Spleen (tissue), 11 donors: ENCODE measurements around the gene GCNT3. TPM values are rescaled to one million over a fixed set of nuclear protein-coding genes. Genes with fewer than 3 reads are reported as not detected.

Experiments
- DNase-seq: peaks from one replicate; pipeline ENCODE4 v3.0.0-alpha.2; 2020
- H3K27ac ChIP-seq, 8 donors: fragments of 200-600 bp; sonication (generic) in 7 of 8; 1 replicate in 4 of 8; 2 replicates in 4 of 8; pipeline versions ENCODE4 v1.5.0 to v1.8.0; 2016 to 2021; ENCODE audit warnings: inconsistent platforms in 4 of 8, mild to moderate bottlenecking in 4 of 8, moderate library complexity in 1 of 8
- H3K27me3 ChIP-seq, 7 donors: fragments of 200-600 bp; sonication (generic) in 6 of 7; replicated peaks in 1 of 7; 1 replicate in 4 of 7; 2 replicates in 3 of 7; pipeline versions ENCODE4 v1.5.0 to v1.8.0; 2016 to 2021; ENCODE audit warnings: inconsistent platforms in 3 of 7, mild to moderate bottlenecking in 1 of 7
- H3K36me3 ChIP-seq, 6 donors: fragments of 200-600 bp; sonication (generic) in 5 of 6; 1 replicate in 4 of 6; 2 replicates in 2 of 6; pipeline versions ENCODE4 v1.5.0 to v1.8.0; 2016 to 2021; ENCODE audit warnings: inconsistent platforms in 2 of 6
- H3K4me1 ChIP-seq, 6 donors: fragments of 200-600 bp; sonication (generic) in 5 of 6; 1 replicate in 3 of 6; 2 replicates in 3 of 6; pipeline versions ENCODE4 v1.5.0 to v1.8.0; 2016 to 2021; ENCODE audit warnings: inconsistent platforms in 3 of 6
- H3K4me3 ChIP-seq, 8 donors: fragments of 200-600 bp; sonication (generic) in 7 of 8; 1 replicate in 4 of 8; 2 replicates in 4 of 8; pipeline versions ENCODE4 v1.5.0 to v1.8.0; 2016 to 2021; ENCODE audit warnings: inconsistent platforms in 4 of 8, mild to moderate bottlenecking in 4 of 8, moderate library complexity in 2 of 8
- H3K9me3 ChIP-seq, 8 donors: fragments of 200-600 bp; sonication (generic) in 7 of 8; 1 replicate in 4 of 8; 2 replicates in 4 of 8; pipeline versions ENCODE4 v1.5.0 to v1.8.0; 2016 to 2021; ENCODE audit warnings: inconsistent platforms in 4 of 8
- CTCF ChIP-seq, 11 experiments: fragments of 200-600 bp in 7 of 11; fragments of 450-650 bp in 4 of 11; sonication (generic) in 4 of 11; IDR thresholded peaks in 8 of 11; conservative IDR thresholded peaks in 3 of 11; 1 replicate in 7 of 11; 2 replicates in 4 of 11; pipeline versions ENCODE4 v1.4.0 to v1.8.0; 2016 to 2021; ENCODE audit warnings: antibody characterized with exemption in 11 of 11, inconsistent platforms in 4 of 11, mild to moderate bottlenecking in 1 of 11
- POLR2A ChIP-seq, 3 donors: fragments of 450-650 bp; IDR thresholded peaks; one replicate each; pipeline ENCODE4 v1.5.1; 2017; ENCODE audit warnings: antibody characterized with exemption in 3 of 3, mild to moderate bottlenecking in 1 of 3
- POLR2AphosphoS5 ChIP-seq, 3 donors: sonication (generic); formaldehyde crosslinking; IDR thresholded peaks; one replicate each; pipeline ENCODE4 v1.5.1; 2017; ENCODE audit warnings: antibody characterized with exemption in 3 of 3
- WGBS, 5 donors: extraction: QIAGEN DNeasy Blood & Tissue Kit in 3 of 5; methylation state at CpG; one replicate each; pipeline versions ENCODE4 v1.1.5 to v1.1.7; 2013 to 2018; 5-methylcytosine and 5-hydroxymethylcytosine counted together
- intact Hi-C: fragments of 100-400 bp; cut with DNase I; formaldehyde crosslinking; loops from one replicate; pipeline ENCODE4 v1.15.0; 2023; ENCODE audit warnings: low total_unique reads
- polyA plus RNA-seq, 3 donors: library from polyadenylated mRNA; stranded (reverse); fragments of 200-250 nt; gene quantifications; one replicate each; pipeline ENCODE4 v1.2.1, GENCODE V29; 2013
- total RNA-seq, 7 donors: library from RNA; depleted of rRNA in 3 of 7; stranded (reverse); fragments of >200 nt in 3 of 7; fragmentation: NEBNext Ultra II Directional in 4 of 7; extraction: Animal tissue kit (Norgen Biotek cat#: 25700) in 4 of 7; gene quantifications; one replicate each; pipeline versions ENCODE4 v1.1.0 to v1.2.1, GENCODE V29; 2016 to 2021
- donor health status: healthy with polysubstance abuse.
- donor health status: DM: no; HTN: no; CAD: no; lungs with moderate emphysema.
- donor health status: DM: no; HTN: no; CAD: no.
- donor health status: Bipolar disorder and iron deficiency.
- donor health status: healthy.
- donor health status: DM: no; HTN: no; CAD: no.
- donor health status: DM: yes; HTN: yes; CAD: no.

Gene GCNT3
- total and polyA plus RNA-seq, 10 donors: 0.15 to 1.4 (median 0.25) TPM; not detected in 4

GRCh38 chr15:59567324-59567723 is 44.3 kb upstream of the GCNT3 start:
- no peak overlapping the region for H3K4me3 ChIP-seq
- WGBS, 5 donors: 86 to 95% (median 92%) methylated on average over 1 of the region's 1 CpG
- no peak for TF ChIP-seq POLR2AphosphoS5 (IDR thresholded peaks at IDR 0.05)
- no peak for TF ChIP-seq CTCF (IDR thresholded peaks at IDR 0.05 in 8 of 11, conservative IDR thresholded peaks at IDR 0.05 in 3 of 11)
- no peak for TF ChIP-seq POLR2A (IDR thresholded peaks at IDR 0.05)

GRCh38 chr15:59569477-59569876 is 42.1 kb upstream of the GCNT3 start:
- no peak for DNase-seq
- TF ChIP-seq POLR2AphosphoS5 (IDR thresholded peaks at IDR 0.05): no peak
- TF ChIP-seq CTCF (IDR thresholded peaks at IDR 0.05 in 8 of 11, conservative IDR thresholded peaks at IDR 0.05 in 3 of 11): no peak
- TF ChIP-seq POLR2A (IDR thresholded peaks at IDR 0.05): no peak
- 67 to 78% (median 77%) methylated on average over 8 of the region's 8 CpGs for WGBS, 5 donors
- no peaks in the 10 kb centered on the region for H3K4me1 ChIP-seq
- intact Hi-C loops: no loop called here
- H3K27ac ChIP-seq: no peak overlapping the region
- no peaks in the 10 kb centered on the region for H3K36me3 ChIP-seq
- H3K9me3 ChIP-seq: peaks cover 0 to 8% (median 0%) of the 10 kb centered on the region in 8 donors
- peaks cover 0 to 3% (median 0%) of the 10 kb centered on the region in 7 donors for H3K27me3 ChIP-seq
- no peak overlapping the region for H3K4me3 ChIP-seq

More at GRCh38 chr15:59567324-59567723, 44.3 kb upstream of the GCNT3 start:
- no peaks in the 10 kb centered on the region for H3K4me1 ChIP-seq
- no peaks in the 10 kb centered on the region for H3K36me3 ChIP-seq
- no peak for DNase-seq
- H3K27me3 ChIP-seq: peaks cover 0 to 6% (median 0%) of the 10 kb centered on the region in 7 donors
- intact Hi-C loops: no loop called here
- H3K9me3 ChIP-seq: peaks cover 0 to 8% (median 0%) of the 10 kb centered on the region in 8 donors
- no peak overlapping the region for H3K27ac ChIP-seq

- H3K9me3 ChIP-seq: peaks cover 0 to 5% (median 0%) of the 10 kb centered on the region in 8 donors
- 74 to 88% (median 80%) methylated on average over 3 of the region's 3 CpGs for WGBS, 5 donors
Observed at GRCh38 chr15:59570315-59570714, 41.3 kb upstream of the GCNT3 start.

GRCh38 chr15:59571606-59572005 is 40.0 kb upstream of the GCNT3 start:
- intact Hi-C loops: no loop called here
- TF ChIP-seq CTCF (IDR thresholded peaks at IDR 0.05 in 8 of 11, conservative IDR thresholded peaks at IDR 0.05 in 3 of 11) (no peak), POLR2AphosphoS5 (IDR thresholded peaks at IDR 0.05) (no peak), POLR2A (IDR thresholded peaks at IDR 0.05) (no peak)
- WGBS, 5 donors: 93 to 100% (median 96%) methylated on average over 6 of the region's 6 CpGs

More at GRCh38 chr15:59570315-59570714, 41.3 kb upstream of the GCNT3 start:
- no peaks in the 10 kb centered on the region for H3K27me3 ChIP-seq
- no peaks in the 10 kb centered on the region for H3K36me3 ChIP-seq
- no peak overlapping the region for H3K4me3 ChIP-seq
- no peak overlapping the region for H3K27ac ChIP-seq
- H3K4me1 ChIP-seq: no peaks in the 10 kb centered on the region
- intact Hi-C loops: no loop called here
- TF ChIP-seq CTCF (IDR thresholded peaks at IDR 0.05 in 8 of 11, conservative IDR thresholded peaks at IDR 0.05 in 3 of 11) (no peak), POLR2AphosphoS5 (IDR thresholded peaks at IDR 0.05) (no peak)
- DNase-seq: no peak

More at GRCh38 chr15:59571606-59572005, 40.0 kb upstream of the GCNT3 start:
- Histone ChIP-seq H3K4me3 (no peak overlapping the region), H3K27ac (no peak overlapping the region), H3K4me1 (no peaks in the 10 kb centered on the region), H3K27me3 (no peaks in the 10 kb centered on the region), H3K36me3 (no peaks in the 10 kb centered on the region), H3K9me3 (no peaks in the 10 kb centered on the region)
- no peak for DNase-seq
